HepG2 (cell line): ENCODE results near the gene NYNRIN. TPM values are rescaled to one million over a fixed set of nuclear protein-coding genes. Genes with fewer than 3 reads are reported as not detected.

Source experiments
- ADNP ChIP-seq: sonication (generic); formaldehyde crosslinking; IDR thresholded peaks from 2 replicates; pipeline ENCODE4 v1.4.0; 2020; ENCODE audit warnings: missing genetic modification reagents
- DMAP1 ChIP-seq: IDR thresholded peaks from 2 replicates; pipeline ENCODE4 v1.6.1; 2016
- FOXA1 ChIP-seq, 2 experiments: fragments of 450-650 bp in 1 of 2; sonication (generic) in 1 of 2; formaldehyde crosslinking in 1 of 2; IDR thresholded peaks; 2 replicates each; pipeline versions ENCODE4 v1.4.0 to v1.6.1; 2016 to 2020; ENCODE audit warnings: missing genetic modification reagents in 1 of 2
- HNRNPH1 ChIP-seq: fragments of 200-400 bp; formaldehyde crosslinking; optimal IDR thresholded peaks from 2 replicates; pipeline ENCODE3; 2017; ENCODE audit warnings: mild to moderate bottlenecking, low read depth, low read length
- KAT8 ChIP-seq: IDR thresholded peaks from 2 replicates; pipeline ENCODE4 v1.6.1; 2016; ENCODE audit warnings: missing genetic modification reagents, missing compliant biosample characterization
- KLF15 ChIP-seq: sonication (generic); formaldehyde crosslinking; IDR thresholded peaks from 2 replicates; pipeline ENCODE4 v1.8.1; 2023; ENCODE audit warnings: borderline replicate concordance, mild to moderate bottlenecking, inconsistent platforms, missing genetic modification reagents, mixed read lengths
- NAIF1 ChIP-seq: sonication (generic); formaldehyde crosslinking; IDR thresholded peaks from 2 replicates; pipeline ENCODE4 v1.5.0; 2020; ENCODE audit warnings: mild to moderate bottlenecking, missing genetic modification reagents, borderline replicate concordance
- RARA ChIP-seq: IDR thresholded peaks from 2 replicates; pipeline ENCODE4 v1.6.1; 2016; ENCODE audit warnings: missing genetic modification reagents, missing compliant biosample characterization
- SP1 ChIP-seq, 2 experiments: fragments of 450-650 bp in 1 of 2; sonication (generic) in 1 of 2; formaldehyde crosslinking in 1 of 2; IDR thresholded peaks; 2 replicates each; pipeline versions ENCODE4 v1.4.0 to v1.6.1; 2016 to 2020; ENCODE audit warnings: missing genetic modification reagents in 1 of 2
- SRY ChIP-seq: sonication (generic); formaldehyde crosslinking; IDR thresholded peaks from 2 replicates; pipeline ENCODE4 v1.8.0; 2022; ENCODE audit warnings: mild to moderate bottlenecking, missing genetic modification reagents
- ZBTB42 ChIP-seq: sonication (generic); formaldehyde crosslinking; IDR thresholded peaks from 2 replicates; pipeline ENCODE4 v1.5.0; 2020; ENCODE audit warnings: mild to moderate bottlenecking, missing genetic modification reagents
- ZBTB8A ChIP-seq: sonication (generic); formaldehyde crosslinking; IDR thresholded peaks from 2 replicates; pipeline ENCODE4 v1.4.0; 2020; ENCODE audit warnings: mild to moderate bottlenecking, low read depth, missing genetic modification reagents, borderline replicate concordance
- ZFP41 ChIP-seq: sonication (generic); formaldehyde crosslinking; IDR thresholded peaks from 2 replicates; pipeline ENCODE4 v1.4.0; 2020; ENCODE audit warnings: mild to moderate bottlenecking, missing genetic modification reagents, borderline replicate concordance
- ZNF264 ChIP-seq: sonication (generic); formaldehyde crosslinking; IDR thresholded peaks from 2 replicates; pipeline ENCODE4 v1.4.0; 2020; ENCODE audit warnings: missing genetic modification reagents
- ZNF333 ChIP-seq: sonication (generic); formaldehyde crosslinking; IDR thresholded peaks from 2 replicates; pipeline ENCODE4 v1.4.0; 2020; ENCODE audit warnings: mild to moderate bottlenecking, missing genetic modification reagents, borderline replicate concordance
- ZNF33A ChIP-seq: sonication (generic); formaldehyde crosslinking; IDR thresholded peaks from 2 replicates; pipeline ENCODE4 v1.5.1; 2020; ENCODE audit warnings: missing genetic modification reagents, mild to moderate bottlenecking, moderate library complexity, borderline replicate concordance
- ZNF431 ChIP-seq: sonication (generic); formaldehyde crosslinking; IDR thresholded peaks from 2 replicates; pipeline ENCODE4 v1.9.0; 2022; ENCODE audit warnings: missing genetic modification reagents, low read depth, mild to moderate bottlenecking, borderline replicate concordance
- ZNF546 ChIP-seq: sonication (generic); formaldehyde crosslinking; conservative IDR thresholded peaks from 2 replicates; pipeline ENCODE4 v1.8.1; 2023; ENCODE audit warnings: mild to moderate bottlenecking, missing genetic modification reagents
- ZNF577 ChIP-seq: sonication (generic); formaldehyde crosslinking; IDR thresholded peaks from 2 replicates; pipeline ENCODE4 v1.4.0; 2020; ENCODE audit warnings: mild to moderate bottlenecking, low read depth, missing genetic modification reagents, borderline replicate concordance
- ZNF678 ChIP-seq: sonication (generic); formaldehyde crosslinking; IDR thresholded peaks from 2 replicates; pipeline ENCODE4 v1.4.0; 2020; ENCODE audit warnings: mild to moderate bottlenecking, missing genetic modification reagents
- ZNF816 ChIP-seq: sonication (generic); formaldehyde crosslinking; IDR thresholded peaks from 2 replicates; pipeline ENCODE4 v1.8.0; 2022; ENCODE audit warnings: missing genetic modification reagents, mild to moderate bottlenecking, borderline replicate concordance
- ZNF841 ChIP-seq: sonication (generic); formaldehyde crosslinking; IDR thresholded peaks from 2 replicates; pipeline ENCODE4 v1.8.1; 2023; ENCODE audit warnings: missing genetic modification reagents, borderline replicate concordance
- ZSCAN30 ChIP-seq: sonication (generic); formaldehyde crosslinking; IDR thresholded peaks from 2 replicates; pipeline ENCODE4 v1.5.0; 2020; ENCODE audit warnings: mild to moderate bottlenecking, missing genetic modification reagents
- polyA plus RNA-seq, 8 experiments: library from polyadenylated mRNA; depleted of rRNA in 3 of 8; stranded (reverse) in 7 of 8; unstranded in 1 of 8; fragments of >200 nt; fragmentation: Illumina TruSeq in 4 of 8; extraction: Trizol in 4 of 8; gene quantifications; 2 replicates each; pipeline versions ENCODE4 v1.2.1 to v1.2.3, GENCODE V29; 2011 to 2016; ENCODE audit warnings: low read depth in 4 of 8, missing spikeins in 1 of 8, mixed read lengths in 1 of 8; ENCODE audit not compliant: insufficient read depth in 1 of 8
- total RNA-seq, 5 experiments: library from RNA; depleted of rRNA; stranded (reverse); fragments of >200 nt; fragmentation: Illumina TruSeq; extraction: Trizol; gene quantifications; 2 replicates each; pipeline ENCODE4 v1.2.3, GENCODE V29; 2016; ENCODE audit warnings: low read depth in 1 of 5
- TF ChIP-seq, protein P1 (sequence below): IDR thresholded peaks from 2 replicates; pipeline ENCODE4 v1.6.1; 2018; ENCODE audit warnings: missing genetic modification reagents, mild to moderate bottlenecking, missing compliant biosample characterization
- TF ChIP-seq, protein P2 (sequence below): sonication (generic); formaldehyde crosslinking; IDR thresholded peaks from 2 replicates; pipeline ENCODE4 v1.5.0; 2020; ENCODE audit warnings: mild to moderate bottlenecking, missing genetic modification reagents, borderline replicate concordance
- TF ChIP-seq, protein P3 (sequence below): sonication (generic); formaldehyde crosslinking; conservative IDR thresholded peaks from 2 replicates; pipeline ENCODE4 v1.8.1; 2023; ENCODE audit warnings: missing genetic modification reagents

NYNRIN gene
- total and polyA plus RNA-seq, 2 of the 13 experiments (the other 11 are each of a cell fraction or from before 2014, with no cell fraction given): 0.63 to 1.1 TPM

DNA sequence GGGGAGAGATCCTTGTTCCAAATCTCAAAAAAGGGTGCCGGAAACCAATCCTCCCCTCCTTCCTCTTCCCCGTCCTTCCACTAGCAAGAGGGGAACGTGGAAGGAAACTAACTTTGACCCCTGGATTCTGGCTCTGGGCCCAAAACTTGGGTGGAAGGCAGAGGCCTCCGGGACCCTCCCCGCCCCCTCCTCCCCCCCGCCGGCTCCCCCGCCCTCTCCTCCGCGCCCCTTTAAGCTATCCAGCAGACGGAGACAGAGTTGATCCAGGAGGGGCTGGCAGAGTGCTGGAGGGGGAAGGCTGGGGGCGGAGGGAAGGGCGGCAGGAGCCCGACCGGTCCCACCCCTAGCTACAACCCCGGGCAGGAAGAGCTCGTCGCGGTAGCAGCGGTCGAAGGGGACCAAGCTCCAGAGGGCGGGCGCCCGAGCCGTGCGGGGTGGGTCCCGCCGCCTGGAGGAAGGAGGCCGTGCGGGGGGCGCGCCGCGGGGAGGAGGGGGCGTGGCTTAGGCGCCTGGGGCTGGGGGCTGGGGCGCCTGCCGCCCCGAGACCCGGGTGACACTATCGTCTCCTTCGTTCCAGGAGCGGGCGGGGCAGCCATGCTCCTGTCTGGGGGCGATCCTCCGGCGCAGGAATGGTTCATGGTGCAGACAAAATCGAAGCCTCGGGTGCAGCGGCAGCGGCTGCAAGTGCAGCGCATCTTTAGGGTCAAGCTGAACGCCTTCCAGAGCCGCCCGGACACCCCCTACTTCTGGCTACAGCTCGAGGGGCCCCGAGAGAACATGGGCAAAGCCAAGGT, at the start of gene NYNRIN (continued):
- TF ChIP-seq ADNP (CRISPR knock-in tag): no peak
- no peak for TF ChIP-seq ZNF816 (CRISPR knock-in tag)
- TF ChIP-seq ZNF33A (CRISPR knock-in tag): no peak
- TF ChIP-seq ZNF333 (CRISPR knock-in tag): peak; percentile 62; the same call in 1 of the 2 replicates
- TF ChIP-seq DMAP1 (CRISPR knock-in tag): no peak
- no peak for TF ChIP-seq ZNF577 (CRISPR knock-in tag)
- TF ChIP-seq NAIF1 (CRISPR knock-in tag): no peak
- TF ChIP-seq SP1 (IDR thresholded peaks at IDR 0.05): no peak
- TF ChIP-seq SP1 (CRISPR knock-in tag; IDR thresholded peaks at IDR 0.05): no peak; the same call in 1 of the 2 replicates
- no peak for TF ChIP-seq HNRNPH1
- TF ChIP-seq KLF15 (CRISPR knock-in tag): no peak
- TF ChIP-seq, protein P1, sequence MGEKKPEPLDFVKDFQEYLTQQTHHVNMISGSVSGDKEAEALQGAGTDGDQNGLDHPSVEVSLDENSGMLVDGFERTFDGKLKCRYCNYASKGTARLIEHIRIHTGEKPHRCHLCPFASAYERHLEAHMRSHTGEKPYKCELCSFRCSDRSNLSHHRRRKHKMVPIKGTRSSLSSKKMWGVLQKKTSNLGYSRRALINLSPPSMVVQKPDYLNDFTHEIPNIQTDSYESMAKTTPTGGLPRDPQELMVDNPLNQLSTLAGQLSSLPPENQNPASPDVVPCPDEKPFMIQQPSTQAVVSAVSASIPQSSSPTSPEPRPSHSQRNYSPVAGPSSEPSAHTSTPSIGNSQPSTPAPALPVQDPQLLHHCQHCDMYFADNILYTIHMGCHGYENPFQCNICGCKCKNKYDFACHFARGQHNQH: no peak
- TF ChIP-seq ZSCAN30: no peak
- TF ChIP-seq ZNF841 (CRISPR knock-in tag): no peak
- no peak for TF ChIP-seq KAT8
- TF ChIP-seq ZNF678 (CRISPR knock-in tag): 0 out of 2 replicates have a peak, but pooled peaks have one; percentile 17
- TF ChIP-seq, protein P2, sequence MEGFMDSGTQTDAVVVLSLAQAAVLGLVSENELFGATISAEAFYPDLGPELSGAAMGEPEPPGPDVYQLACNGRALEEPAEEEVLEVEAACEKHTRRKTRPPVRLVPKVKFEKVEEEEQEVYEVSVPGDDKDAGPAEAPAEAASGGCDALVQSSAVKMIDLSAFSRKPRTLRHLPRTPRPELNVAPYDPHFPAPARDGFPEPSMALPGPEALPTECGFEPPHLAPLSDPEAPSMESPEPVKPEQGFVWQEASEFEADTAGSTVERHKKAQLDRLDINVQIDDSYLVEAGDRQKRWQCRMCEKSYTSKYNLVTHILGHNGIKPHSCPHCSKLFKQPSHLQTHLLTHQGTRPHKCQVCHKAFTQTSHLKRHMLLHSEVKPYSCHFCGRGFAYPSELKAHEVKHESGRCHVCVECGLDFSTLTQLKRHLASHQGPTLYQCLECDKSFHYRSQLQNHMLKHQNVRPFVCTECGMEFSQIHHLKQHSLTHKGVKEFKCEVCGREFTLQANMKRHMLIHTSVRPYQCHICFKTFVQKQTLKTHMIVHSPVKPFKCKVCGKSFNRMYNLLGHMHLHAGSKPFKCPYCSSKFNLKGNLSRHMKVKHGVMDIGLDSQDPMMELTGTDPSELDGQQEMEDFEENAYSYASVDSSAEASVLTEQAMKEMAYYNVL (CRISPR knock-in tag): peak; percentile 35; the same call in 1 of the 2 replicates
- no peak for TF ChIP-seq ZBTB42 (CRISPR knock-in tag)
- 0 out of 2 replicates have a peak, but pooled peaks have one; percentile 51 for TF ChIP-seq SRY (CRISPR knock-in tag)
- no peak for TF ChIP-seq ZNF546 (CRISPR knock-in tag)
- TF ChIP-seq, protein P3, sequence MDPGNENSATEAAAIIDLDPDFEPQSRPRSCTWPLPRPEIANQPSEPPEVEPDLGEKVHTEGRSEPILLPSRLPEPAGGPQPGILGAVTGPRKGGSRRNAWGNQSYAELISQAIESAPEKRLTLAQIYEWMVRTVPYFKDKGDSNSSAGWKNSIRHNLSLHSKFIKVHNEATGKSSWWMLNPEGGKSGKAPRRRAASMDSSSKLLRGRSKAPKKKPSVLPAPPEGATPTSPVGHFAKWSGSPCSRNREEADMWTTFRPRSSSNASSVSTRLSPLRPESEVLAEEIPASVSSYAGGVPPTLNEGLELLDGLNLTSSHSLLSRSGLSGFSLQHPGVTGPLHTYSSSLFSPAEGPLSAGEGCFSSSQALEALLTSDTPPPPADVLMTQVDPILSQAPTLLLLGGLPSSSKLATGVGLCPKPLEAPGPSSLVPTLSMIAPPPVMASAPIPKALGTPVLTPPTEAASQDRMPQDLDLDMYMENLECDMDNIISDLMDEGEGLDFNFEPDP (CRISPR knock-in tag): no peak
- no peak for TF ChIP-seq RARA (CRISPR knock-in tag)
- TF ChIP-seq ZNF431 (CRISPR knock-in tag): no peak
- 0 out of 2 replicates have a peak, but pooled peaks have one; percentile 32 for TF ChIP-seq ZFP41 (CRISPR knock-in tag)
- no peak for TF ChIP-seq FOXA1 (IDR thresholded peaks at IDR 0.05)
- TF ChIP-seq FOXA1 (CRISPR knock-in tag; IDR thresholded peaks at IDR 0.05): no peak
- no peak for TF ChIP-seq ZNF264 (CRISPR knock-in tag)
- TF ChIP-seq ZBTB8A (CRISPR knock-in tag): no peak
